DOHH2 (cell line): Measurements from ENCODE around the gene CDC26.

Source experiments
- CTCF ChIP-seq: fragments of 200-600 bp; sonication (generic); IDR thresholded peaks from one replicate; pipeline ENCODE4 v1.5.1; 2014; ENCODE audit warnings: antibody characterized with exemption, mild to moderate bottlenecking, low read depth, low read length; ENCODE audit not compliant: poor library complexity, severe bottlenecking
- EZH2phosphoT487 ChIP-seq: fragments of 200-600 bp; sonication (generic); IDR thresholded peaks from 2 replicates; pipeline ENCODE4 v1.6.1; 2017; ENCODE audit warnings: borderline replicate concordance, mild to moderate bottlenecking, antibody characterized with exemption, low read length, moderate library complexity, mixed read lengths

DNA sequence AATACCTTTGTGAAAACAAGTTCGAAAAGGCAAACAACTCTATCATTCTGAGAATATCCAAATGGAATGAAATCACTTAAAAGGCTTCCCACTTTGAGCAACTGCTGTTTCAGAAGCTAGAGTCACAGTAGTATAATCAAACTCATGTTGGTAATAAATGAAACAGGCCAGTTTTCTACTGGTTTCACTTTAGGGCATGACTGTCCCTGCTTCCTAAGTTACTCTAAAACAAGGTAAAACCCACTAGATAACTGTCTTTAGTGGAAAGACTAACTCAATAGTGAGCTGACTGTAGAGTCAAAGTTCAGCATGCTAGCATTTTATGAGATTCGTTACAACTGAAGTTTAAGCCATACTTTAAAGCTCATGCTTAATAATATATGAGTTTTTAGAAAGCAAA is 6.0 kb downstream of the CDC26 start:
- no peak for TF ChIP-seq CTCF
- no peak for TF ChIP-seq EZH2phosphoT487
